Jurkat, Clone E6-1 (cell line): ENCODE results near the gene SPAAR.

Source experiments
- DNase-seq: peaks from one replicate; pipeline ENCODE4 v3.0.0-alpha.2; 2011; ENCODE audit warnings: low read depth, low spot score
- H3K4me3 ChIP-seq: 2 replicates; pipeline ENCODE4 v1.5.1; 2011; ENCODE audit warnings: mild to moderate bottlenecking, low read length, control low read depth, moderate library complexity

The SPAAR gene

DNA sequence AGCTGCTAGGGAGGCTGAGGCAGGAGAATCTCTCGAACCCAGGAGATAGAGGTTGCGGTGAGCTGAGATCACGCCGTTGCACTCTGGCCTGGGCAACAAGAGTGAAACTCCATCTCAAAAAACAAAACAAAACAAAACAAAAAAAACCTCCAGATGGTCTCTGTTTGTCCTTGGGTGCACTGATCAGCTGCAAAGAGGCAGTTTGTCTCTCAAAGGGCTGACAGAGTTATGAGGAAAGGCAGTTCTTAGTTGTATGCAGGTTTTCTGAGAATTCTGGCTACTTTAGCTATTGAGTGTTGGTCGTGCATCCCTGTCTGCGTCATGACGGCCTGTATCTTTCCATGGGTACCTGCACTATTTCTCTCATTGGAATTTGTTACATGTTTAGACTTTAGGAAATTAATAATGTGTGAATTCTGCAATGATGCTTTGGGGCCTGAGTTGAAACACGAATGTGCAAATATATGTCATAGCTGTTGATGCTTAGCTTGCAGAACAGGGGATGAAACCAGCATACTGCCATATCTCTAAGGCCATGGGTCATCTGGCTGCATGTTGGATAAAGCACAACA lies 30.5 kb downstream of the SPAAR start:
- peak overlapping the region; percentile 1; the same call in 1 of the 2 replicates for H3K4me3 ChIP-seq
- DNase-seq, result no peak

DNA sequence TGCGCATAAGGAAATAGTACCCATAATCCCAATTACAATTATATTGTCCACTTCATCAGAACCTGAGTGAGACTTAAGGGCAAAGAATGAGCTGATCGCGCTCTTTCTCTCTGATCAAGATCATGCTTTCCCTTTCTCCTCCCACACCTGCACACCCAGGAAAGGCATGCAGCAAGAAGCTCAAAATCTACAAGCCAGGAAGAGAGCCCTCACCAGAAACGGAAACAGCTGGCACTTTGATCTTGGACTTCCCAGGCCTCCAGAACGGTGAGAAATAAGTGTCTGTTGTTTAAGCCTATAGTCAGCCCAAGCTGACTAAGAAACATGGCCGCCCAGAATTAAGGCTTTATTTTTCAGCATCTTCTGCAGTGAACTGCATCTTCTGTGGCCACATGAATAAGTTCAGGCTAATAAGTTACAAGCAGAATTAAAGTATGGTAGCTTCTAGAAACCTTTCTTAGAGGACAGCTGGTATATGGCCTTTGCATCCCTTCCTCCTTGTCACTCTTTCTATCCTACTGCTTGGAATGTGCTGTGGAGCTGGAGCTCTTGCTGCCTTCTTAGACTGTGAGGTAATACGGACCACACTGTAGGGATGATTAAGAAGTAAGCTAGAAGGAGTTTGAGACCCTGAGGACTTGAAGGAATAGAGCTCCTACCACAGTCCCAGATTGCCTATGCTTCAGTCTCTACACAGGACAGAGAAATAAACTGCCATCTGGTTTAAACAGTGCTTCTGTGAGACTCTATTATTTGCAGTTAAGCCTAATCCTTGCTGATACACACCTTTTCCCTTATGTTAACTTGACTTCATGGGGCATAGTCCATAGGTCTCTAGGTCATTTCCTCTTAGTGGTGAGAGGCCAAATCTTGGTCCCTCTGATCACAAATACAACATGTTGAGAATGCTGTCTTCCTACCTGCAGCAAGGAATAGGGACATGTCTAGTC lies 31.4 kb downstream of the SPAAR start:
- peak overlapping the region; percentile 1 for H3K4me3 ChIP-seq
- peak; percentile 96 for DNase-seq

DNA sequence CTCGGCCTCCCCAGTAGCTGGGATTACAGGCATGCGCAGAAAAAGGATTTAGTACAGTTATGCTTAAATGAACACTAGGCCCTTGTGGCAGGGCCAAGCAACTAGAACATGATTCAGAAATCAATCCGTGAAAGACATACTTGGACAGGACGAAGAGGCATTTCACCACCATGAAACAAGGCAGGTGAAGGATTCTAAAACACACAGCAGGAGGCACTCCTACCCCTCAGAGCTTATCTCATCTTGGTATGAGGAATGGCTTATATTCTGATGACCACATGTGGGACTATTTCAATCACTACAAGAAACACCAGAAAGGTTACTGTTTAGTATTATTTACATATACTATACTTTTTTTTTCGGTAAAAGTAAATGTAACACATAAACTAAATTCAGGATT lies 33.0 kb downstream of the SPAAR start:
- H3K4me3 ChIP-seq, result no peak overlapping the region
- no peak for DNase-seq

DNA sequence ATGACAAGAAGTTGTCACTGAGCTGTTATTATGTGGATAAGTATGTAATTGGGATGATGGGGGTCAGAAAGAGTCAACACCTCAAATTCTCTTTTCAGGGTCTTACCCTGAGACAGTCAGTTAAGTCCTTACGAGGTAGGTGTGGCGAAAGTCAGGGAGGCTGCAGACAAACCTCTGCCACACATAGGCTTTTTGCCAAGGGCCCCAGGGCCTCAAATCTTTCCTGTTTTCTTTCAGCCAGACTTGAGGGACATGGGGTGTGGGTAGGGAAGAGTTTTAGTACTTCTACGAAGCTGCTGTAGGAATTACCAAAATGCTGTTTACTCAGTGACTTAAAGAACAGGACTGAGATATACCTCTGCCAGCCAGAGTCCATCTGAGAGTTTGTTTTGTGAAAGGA lies 34.9 kb downstream of the SPAAR start:
- DNase-seq, result no peak
- H3K4me3 ChIP-seq, result no peak overlapping the region

DNA sequence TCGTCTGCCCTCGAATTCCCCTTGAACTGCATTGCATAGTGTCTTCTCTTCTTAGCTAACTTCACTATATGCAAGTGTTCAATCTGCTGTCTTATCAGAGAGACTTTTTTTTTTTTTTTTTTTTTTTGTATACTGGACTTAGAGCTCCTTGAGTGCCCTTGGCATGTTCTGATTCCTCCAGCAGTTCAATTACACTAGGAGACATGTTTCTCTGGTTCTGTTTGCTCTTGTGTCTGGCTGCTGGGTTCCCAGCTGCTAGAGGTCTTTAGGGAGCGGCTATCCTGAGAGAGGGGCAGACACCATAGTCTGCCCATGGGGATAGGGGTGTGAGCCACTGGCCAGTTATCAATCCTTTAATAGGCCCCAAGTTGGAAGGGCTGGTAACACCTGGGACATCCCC lies 35.6 kb downstream of the SPAAR start:
- H3K4me3 ChIP-seq, result no peak overlapping the region

DNA sequence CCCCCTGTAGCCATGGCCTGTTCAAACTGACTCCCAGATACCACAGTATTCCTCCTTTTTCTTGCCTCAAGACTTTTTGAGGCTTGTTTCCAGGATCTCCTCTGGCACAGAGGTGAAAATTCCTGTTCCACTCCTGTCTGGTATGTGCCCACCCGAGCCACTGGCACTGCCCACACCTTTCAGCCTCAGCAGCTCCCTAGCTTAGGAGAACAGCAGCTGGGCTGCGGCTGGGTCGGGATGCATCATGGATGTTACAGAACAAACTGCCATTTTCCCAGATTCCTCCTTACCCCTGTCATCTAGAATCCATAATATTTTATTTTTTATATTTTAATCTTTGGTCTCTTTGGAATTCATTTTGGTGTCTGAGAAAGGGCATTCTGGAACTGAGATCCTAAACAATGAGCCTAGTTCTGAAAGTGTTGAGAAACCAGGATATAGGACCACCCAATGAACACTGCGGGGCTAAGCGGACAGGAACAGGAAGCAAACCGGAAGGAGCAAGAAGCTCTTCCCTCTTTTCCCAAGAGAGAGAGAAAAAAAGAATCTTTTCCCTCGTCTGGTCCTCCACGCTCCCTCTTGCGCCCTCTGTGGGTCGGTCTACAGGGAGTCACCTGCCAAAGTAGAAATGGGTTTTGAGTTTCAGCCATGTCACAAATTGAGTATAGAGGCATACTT lies 36.2 kb downstream of the SPAAR start:
- H3K4me3 ChIP-seq, result no peak overlapping the region
- DNase-seq, result peak; percentile 48

More for the DNA sequence above, 35.6 kb downstream of the SPAAR start:
- DNase-seq, result no peak

DNA sequence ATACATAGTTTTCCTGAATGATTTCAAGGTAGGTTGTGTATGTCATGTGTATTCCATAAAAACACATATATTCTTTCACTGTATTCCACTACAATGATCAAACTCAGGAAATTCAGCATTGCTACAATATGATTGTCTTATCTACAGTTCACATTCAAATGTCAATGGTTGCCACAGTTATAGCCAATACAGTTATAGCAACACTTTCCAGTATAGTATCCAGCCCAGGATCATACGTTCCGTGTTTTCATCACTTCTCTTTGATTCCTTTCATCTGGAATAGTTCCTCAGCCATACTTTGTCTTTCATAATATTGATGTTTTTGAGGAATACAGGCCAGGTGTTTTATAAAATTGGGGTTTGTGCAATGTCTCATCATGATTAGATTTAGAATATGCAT lies 39.2 kb downstream of the SPAAR start:
- no peak for DNase-seq
- H3K4me3 ChIP-seq, result no peak overlapping the region

DNA sequence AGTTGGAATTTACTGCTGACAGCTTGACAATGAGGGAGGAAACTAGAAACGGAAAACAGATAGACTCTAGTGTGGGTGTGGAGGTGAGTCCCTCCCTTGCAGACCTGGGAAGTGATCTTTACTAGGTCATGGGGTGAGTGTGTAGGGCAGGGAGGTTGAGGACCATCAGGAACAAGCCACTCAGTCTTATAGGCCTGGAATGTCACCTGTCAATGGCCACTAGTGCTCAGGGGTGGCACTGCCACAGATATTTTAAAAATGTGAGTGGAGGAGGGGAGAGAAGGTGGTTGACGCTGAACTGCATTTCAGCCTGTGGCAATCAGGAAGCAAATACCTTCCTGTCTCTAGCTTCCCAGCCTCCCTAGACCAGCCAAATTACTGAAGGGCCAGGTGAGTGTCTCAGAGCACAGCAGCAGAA lies 39.6 kb downstream of the SPAAR start:
- DNase-seq, result no peak
- no peak overlapping the region for H3K4me3 ChIP-seq

DNA sequence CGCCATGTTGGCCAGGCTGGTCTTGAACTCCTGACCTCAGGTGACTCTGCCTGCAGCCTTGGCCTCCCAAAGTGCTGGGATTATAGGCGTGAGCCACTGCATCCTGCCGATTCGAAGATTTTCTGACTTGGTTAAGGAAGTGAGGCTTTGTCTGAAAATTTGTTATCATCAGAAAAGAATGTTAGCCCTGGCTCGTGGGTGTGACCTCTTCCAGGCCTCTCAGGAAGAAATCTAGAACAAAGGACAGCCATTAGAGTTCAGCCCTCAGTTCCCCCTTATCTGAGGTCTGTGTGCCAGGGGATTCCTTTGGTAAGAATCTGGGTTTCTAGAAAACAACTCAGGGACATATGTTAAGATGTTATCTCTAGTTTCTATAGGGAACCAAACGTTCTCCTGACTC lies 42.4 kb downstream of the SPAAR start:
- no peak for DNase-seq
- H3K4me3 ChIP-seq, result no peak overlapping the region

DNA sequence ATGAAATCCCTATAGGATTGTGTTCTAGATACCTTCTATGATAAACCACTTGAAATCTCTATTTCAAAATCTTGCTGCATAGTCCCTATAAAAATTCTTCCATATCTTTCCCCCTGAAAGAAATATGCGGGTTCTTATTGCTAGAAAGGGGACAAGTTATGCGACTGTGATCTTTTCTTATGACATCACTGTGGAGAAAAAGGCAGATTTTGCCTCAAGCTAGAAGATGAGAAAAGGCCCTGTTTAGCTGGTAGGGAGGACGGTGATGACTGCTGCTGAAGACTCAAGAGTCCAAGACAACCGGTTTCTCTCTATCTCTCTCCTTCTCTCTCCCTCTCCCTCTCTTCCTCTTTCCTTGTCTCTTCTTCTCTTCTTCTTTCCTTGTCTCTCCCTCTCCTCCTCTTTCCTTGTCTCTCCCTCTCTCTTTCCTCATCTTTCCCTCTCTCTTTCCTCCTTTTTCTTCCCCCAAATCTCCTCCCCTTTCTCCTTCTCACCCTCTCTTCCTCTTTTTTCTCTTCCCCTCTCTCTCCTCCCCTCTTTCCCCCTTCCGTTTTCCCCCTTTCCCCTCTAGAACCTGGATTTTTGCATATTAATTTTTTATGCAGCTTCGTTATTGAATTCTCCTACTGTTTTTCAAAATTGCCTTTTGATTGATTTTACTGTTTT lies 43.4 kb downstream of the SPAAR start:
- H3K4me3 ChIP-seq, result no peak overlapping the region
- no peak for DNase-seq

DNA sequence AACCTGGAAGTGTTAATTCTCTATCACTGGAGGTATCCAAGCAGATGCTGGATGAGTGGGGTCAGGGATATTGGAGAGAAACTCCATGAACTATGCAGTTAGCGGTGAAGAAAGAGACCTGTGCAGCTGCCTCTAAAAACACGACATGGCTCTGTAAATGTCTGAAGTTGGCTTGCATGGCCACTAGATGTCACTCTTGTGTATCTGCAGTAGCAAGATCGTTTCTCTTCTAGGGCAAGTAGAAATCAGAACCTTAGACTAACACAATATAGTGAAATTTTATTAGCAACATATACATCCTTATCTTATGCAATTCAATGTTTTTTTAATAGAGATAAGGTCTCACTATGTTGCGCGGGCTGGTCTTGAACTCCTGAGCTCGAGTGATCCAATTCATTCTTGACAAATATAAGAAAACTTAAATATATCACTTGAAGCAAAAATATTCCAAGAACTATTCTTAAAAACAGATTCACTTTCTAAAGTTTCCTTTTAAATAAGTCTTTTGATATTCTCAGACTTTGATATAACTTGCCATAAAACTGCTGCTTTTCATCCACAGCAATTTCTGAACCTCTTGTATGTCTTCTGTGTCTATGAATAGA lies 45.8 kb downstream of the SPAAR start:
- H3K4me3 ChIP-seq, result no peak overlapping the region
- DNase-seq, result peak; percentile 75

DNA sequence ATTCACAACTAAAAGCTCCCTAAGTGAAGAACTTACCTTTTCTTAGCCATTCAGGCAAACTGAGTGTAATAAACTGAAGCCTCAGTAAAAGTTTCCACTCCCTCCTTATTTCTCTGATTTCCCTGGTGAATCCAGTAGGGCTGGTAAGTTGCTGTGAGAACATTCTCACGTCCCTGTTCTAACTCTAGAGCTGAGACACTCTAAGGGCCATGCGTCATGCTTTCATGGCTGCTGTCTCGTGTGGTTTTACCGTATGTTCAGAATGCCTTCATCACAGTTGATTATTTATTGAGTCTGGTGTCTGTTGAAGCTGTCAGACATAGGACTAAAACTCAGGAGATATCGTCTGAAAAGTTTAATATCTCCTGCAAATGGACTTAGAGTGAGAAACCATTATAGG lies 47.4 kb downstream of the SPAAR start:
- H3K4me3 ChIP-seq, result no peak overlapping the region
- DNase-seq, result no peak

DNA sequence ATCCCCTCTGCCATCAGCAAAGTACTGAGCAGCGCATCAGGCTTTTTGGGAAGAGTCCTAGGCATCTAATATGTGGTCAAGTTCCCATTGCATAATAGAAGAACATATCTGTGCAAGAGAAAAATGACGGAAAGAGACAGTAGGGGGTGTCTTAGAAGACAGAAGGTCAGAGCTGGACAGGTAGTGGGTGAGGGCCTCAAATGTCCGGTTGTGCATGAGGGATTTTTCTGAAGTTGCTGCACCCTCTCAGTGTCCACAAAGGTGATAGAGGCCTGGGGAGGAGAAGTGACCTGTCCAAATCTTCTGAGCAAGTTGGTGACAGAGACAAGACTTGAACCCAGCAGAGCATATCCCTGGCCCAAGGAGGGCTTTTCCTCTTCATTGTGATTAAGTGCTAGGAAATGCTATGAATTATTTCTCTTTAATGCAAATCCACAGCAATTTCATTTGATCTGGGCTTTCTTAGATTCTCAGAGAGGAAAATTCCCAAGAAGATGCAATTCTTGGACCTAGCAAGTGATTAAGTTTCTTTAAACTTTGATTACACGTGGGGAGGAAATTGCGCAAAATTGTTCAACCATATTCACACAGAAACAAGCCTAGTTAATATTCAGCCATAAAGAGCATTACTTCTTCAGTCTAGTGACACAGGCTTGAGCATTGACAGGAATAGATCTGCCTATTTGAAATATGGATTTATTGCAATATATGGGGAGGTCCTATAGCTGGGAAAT lies 49.0 kb downstream of the SPAAR start, which contains the start of gene OR2S2:
Gene OR2S2 (minus strand): TSS at position 51 of the 734 bp plus-strand sequence. CDS start 56 bp downstream, outside the sequence.
- no peak for DNase-seq
- no peak within 1 kb of the TSS for H3K4me3 ChIP-seq

DNA sequence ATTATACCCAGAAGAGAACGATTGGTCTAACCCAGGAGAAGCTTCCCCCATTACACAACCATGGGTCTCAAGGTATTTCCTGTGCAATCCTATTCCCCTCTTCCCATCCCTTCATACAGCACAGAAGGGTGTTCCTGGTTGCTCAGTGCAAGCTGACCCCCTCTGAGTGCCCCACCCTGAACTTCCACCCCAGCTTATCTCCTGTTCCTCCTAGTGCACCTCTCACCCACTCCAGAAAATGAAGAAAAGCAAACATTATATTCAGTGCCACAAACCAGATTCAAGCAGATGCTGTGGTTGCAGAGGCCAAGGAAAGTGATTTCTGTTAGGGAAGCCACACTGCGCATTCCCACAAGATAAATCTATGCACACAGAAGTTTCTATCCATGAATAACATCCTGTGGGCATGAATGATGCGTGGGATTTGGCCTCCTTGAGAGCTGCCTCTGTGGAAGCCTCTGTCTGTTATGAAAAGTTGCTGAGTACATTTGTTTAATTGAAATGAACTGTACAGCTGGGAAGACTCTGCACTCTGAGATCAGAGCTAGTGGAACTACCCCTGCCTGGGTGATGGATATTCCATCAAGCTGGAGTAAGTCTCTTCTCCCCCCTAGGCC lies 50.9 kb downstream of the SPAAR start:
- no peak overlapping the region for H3K4me3 ChIP-seq
- DNase-seq, result no peak
